Heart right ventricle (tissue), 16 donors: ENCODE results near the gene PASK. TPM values are rescaled to one million over a fixed set of nuclear protein-coding genes. Genes with fewer than 3 reads are reported as not detected.

Experiments
- ATAC-seq, 8 donors: fragments of 200-7000 bp; cut with Tn5 transposase; one replicate each; pipeline ENCODE4 v1.9.1; 2020; ENCODE audit warnings: mild to moderate bottlenecking in 8 of 8, moderate library complexity in 8 of 8, moderate number of reproducible peaks in 1 of 8
- DNase-seq, 2 donors: peaks; one replicate each; pipeline ENCODE4 v3.0.0-alpha.2; 2020
- H3K27ac ChIP-seq, 10 donors: fragments of 200-600 bp; sonication (generic) in 2 of 10; one replicate each; pipeline versions ENCODE4 v1.5.0 to v1.8.0; 2020 to 2022; ENCODE audit warnings: mild to moderate bottlenecking in 3 of 10
- H3K27me3 ChIP-seq, 7 donors: fragments of 200-600 bp; one replicate each; pipeline ENCODE4 v1.8.0; 2021 to 2022; ENCODE audit warnings: mild to moderate bottlenecking in 2 of 7
- H3K36me3 ChIP-seq, 9 donors: fragments of 200-600 bp; sonication (generic) in 1 of 9; one replicate each; pipeline versions ENCODE4 v1.5.0 to v1.8.0; 2020 to 2022; ENCODE audit warnings: mild to moderate bottlenecking in 2 of 9
- H3K4me1 ChIP-seq, 9 donors: fragments of 200-600 bp; sonication (generic) in 1 of 9; one replicate each; pipeline versions ENCODE4 v1.5.0 to v1.8.0; 2020 to 2022; ENCODE audit warnings: mild to moderate bottlenecking in 4 of 9
- H3K4me3 ChIP-seq, 10 donors: fragments of 200-600 bp; sonication (generic) in 2 of 10; one replicate each; pipeline versions ENCODE4 v1.5.0 to v1.8.0; 2020 to 2022; ENCODE audit warnings: mild to moderate bottlenecking in 7 of 10, moderate library complexity in 2 of 10
- H3K9me3 ChIP-seq, 11 donors: fragments of 200-600 bp in 10 of 11; sonication (generic) in 2 of 11; one replicate each; pipeline versions ENCODE4 v1.5.0 to v1.8.0; 2013 to 2022; ENCODE audit warnings: mild to moderate bottlenecking in 2 of 11, control low read depth in 1 of 11, moderate library complexity in 1 of 11
- WGBS, 2 donors: extraction: QIAGEN DNeasy Blood & Tissue Kit; methylation state at CpG; one replicate each; pipeline ENCODE4 v1.1.7; 2013; ENCODE audit warnings: inconsistent platforms in 1 of 2; 5-methylcytosine and 5-hydroxymethylcytosine counted together
- intact Hi-C, 10 donors: fragments of 100-400 bp; cut with DNase I; formaldehyde crosslinking; loops; one replicate each; pipeline versions ENCODE4 v1.11.1 to v1.14.2; 2022
- polyA plus RNA-seq, 2 donors: library from polyadenylated mRNA; stranded (reverse); fragments of 200-250 nt; gene quantifications; one replicate each; pipeline ENCODE4 v1.2.3, GENCODE V29; 2013
- total RNA-seq, 10 donors: library from RNA; stranded (reverse); fragmentation: NEBNext Ultra II Directional in 3 of 10; extraction: Animal tissue kit (Norgen Biotek cat#: 25700) in 3 of 10; gene quantifications; one replicate each; pipeline versions ENCODE4 v1.2.1 to v1.2.4, GENCODE V29; 2021 to 2023
- TF ChIP-seq, protein P1 (sequence below), 9 donors: fragments of 200-600 bp; sonication (generic) in 2 of 9; IDR thresholded peaks; one replicate each; pipeline versions ENCODE4 v1.5.0 to v1.8.0; 2021 to 2022; ENCODE audit warnings: antibody characterized with exemption in 9 of 9, mild to moderate bottlenecking in 5 of 9, moderate library complexity in 1 of 9
- donor health status: Arrhythmogenic right ventricular cardiomyopathy.
- donor health status: ischemic (EF 13 %, LVEDD 7.1; RV severe dilation, severe dysfunction).
- donor health status: healthy with polysubstance abuse.
- donor health status: DM: no; HTN: yes; CAD: no.
- donor health status: DM: no; HTN: no; CAD: no.
- donor health status: ischemic (EF 25% LVEDD 6.9; RV normal size, moderate dysfunction).
- donor health status: ischemic (EF 25% LVEDD 5.7; RV mildly dilated, moderate dysfunction).
- donor health status: healthy.
- donor health status: DM: yes; HTN: yes; CAD: no.
- donor health status: Ischemic cardiomyopathy.
- donor health status: ischemic (EF 35%, LVEDD 5.7; RV mildly dilated, moderate dysfunction).
- donor health status: nonischemic (EF 11% LVEDD 7.7; RV severe dilation, severe dysfunction).
- donor health status: DM: yes; HTN: yes; CAD: no.
- donor health status: PGD.
- donor health status: ischemic (EF 29% LVEDD 5.4; RV normal size, mild dysfunction).
- donor health status: nonischemic (EF 23%, LVEDD 6.1; RV moderate dilation, normal function).

The PASK gene
- total and polyA plus RNA-seq, 12 donors, result 0.93 to 4.5 (median 1.5) TPM

DNA sequence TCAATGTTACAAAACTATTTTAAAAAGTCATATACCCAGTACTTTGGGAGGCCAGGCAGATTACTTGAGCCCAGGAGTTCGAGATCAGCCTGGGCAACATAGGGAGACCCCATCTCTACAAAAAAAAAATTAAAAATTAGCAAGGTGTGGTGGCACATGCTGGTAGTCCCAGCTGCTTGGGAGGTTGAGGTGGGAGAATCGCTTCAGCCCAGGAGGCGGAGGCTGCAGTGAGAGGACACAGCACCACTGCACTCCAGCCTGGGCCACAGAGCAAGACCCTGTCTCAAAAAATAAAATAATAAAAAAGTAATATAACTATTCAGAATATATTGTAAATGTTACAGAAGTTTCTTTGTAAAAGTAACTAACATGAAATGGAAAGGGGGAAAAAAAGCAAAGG is 1.9 kb downstream of the PASK start:
- ATAC-seq, result no peak
- TF ChIP-seq, protein P1, sequence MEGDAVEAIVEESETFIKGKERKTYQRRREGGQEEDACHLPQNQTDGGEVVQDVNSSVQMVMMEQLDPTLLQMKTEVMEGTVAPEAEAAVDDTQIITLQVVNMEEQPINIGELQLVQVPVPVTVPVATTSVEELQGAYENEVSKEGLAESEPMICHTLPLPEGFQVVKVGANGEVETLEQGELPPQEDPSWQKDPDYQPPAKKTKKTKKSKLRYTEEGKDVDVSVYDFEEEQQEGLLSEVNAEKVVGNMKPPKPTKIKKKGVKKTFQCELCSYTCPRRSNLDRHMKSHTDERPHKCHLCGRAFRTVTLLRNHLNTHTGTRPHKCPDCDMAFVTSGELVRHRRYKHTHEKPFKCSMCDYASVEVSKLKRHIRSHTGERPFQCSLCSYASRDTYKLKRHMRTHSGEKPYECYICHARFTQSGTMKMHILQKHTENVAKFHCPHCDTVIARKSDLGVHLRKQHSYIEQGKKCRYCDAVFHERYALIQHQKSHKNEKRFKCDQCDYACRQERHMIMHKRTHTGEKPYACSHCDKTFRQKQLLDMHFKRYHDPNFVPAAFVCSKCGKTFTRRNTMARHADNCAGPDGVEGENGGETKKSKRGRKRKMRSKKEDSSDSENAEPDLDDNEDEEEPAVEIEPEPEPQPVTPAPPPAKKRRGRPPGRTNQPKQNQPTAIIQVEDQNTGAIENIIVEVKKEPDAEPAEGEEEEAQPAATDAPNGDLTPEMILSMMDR (IDR thresholded peaks at IDR 0.05), result no peak
- Histone ChIP-seq H3K4me1 (peaks cover 2 to 24% (median 20%) of the 10 kb centered on the region in 9 donors), H3K27ac (no peak overlapping the region), H3K36me3 (peaks cover 0 to 2% (median 0%) of the 10 kb centered on the region in 9 donors), H3K27me3 (no peaks in the 10 kb centered on the region), H3K4me3 (no peak overlapping the region), H3K9me3 (no peaks in the 10 kb centered on the region)
- 98 to 99% methylated on average over 3 of the region's 3 CpGs for WGBS, 2 donors
- intact Hi-C loops, result no loop called here
- no peak for DNase-seq

DNA sequence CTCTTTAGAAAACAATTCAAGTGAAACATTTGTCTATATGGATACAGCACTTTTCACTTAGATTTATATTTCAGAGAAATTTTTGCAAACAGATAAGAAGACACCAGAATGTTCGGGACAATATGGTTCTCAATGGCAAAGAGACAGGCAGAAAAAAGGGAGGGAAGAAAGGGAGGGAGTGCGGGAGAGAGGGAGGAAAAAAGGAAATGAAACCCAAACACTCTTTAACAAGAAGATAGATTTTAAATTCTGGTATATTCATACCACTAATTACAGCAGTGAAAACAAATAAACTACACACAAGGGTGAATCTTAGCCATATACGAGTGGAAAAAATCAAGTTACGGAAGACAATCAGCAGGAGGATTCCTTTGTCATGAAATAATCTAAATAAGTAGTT is 3.0 kb downstream of the PASK start:
- TF ChIP-seq, protein P1 (IDR thresholded peaks at IDR 0.05), result no peak
- Histone ChIP-seq H3K4me1 (peaks cover 2 to 15% (median 13%) of the 10 kb centered on the region in 9 donors), H3K9me3 (no peaks in the 10 kb centered on the region), H3K27ac (no peak overlapping the region), H3K36me3 (peaks cover 0 to 4% (median 0%) of the 10 kb centered on the region in 9 donors), H3K4me3 (no peak overlapping the region), H3K27me3 (no peaks in the 10 kb centered on the region)
- 78 to 85% methylated on average over 4 of the region's 4 CpGs for WGBS, 2 donors
- intact Hi-C loops, result no loop called here
- DNase-seq, result no peak
- ATAC-seq, result no peak

DNA sequence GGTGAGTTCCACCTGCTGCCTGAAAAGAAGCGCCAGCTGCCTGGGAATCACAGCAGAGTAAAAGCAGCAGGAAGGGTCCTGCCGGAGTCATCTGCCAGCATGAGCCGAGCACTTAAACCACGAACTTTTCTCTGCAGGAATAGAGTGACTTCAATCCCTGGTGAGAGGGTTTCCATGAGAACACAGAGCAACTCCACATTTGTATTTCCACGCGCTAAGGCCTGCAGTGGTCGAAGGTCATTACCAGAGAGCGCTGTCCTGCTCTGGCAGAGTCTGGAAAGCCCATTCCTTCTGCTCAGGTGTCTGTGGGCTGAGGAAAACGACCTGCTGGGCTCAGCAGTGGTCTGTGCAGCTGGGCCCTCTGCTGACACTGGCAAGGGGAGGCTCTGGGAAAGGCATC is 6.7 kb downstream of the PASK start:
- H3K27ac ChIP-seq, result no peak overlapping the region
- H3K4me1 ChIP-seq, result no peaks in the 10 kb centered on the region
- ATAC-seq (no peak), DNase-seq (no peak)
- TF ChIP-seq, protein P1 (IDR thresholded peaks at IDR 0.05), result no peak
- no peaks in the 10 kb centered on the region for H3K27me3 ChIP-seq
- 90 to 94% methylated on average over 9 of the region's 9 CpGs for WGBS, 2 donors
- no peak overlapping the region for H3K4me3 ChIP-seq
- peaks cover 0 to 20% (median 0%) of the 10 kb centered on the region in 9 donors for H3K36me3 ChIP-seq
- intact Hi-C loops, result no loop called here
- no peaks in the 10 kb centered on the region for H3K9me3 ChIP-seq

DNA sequence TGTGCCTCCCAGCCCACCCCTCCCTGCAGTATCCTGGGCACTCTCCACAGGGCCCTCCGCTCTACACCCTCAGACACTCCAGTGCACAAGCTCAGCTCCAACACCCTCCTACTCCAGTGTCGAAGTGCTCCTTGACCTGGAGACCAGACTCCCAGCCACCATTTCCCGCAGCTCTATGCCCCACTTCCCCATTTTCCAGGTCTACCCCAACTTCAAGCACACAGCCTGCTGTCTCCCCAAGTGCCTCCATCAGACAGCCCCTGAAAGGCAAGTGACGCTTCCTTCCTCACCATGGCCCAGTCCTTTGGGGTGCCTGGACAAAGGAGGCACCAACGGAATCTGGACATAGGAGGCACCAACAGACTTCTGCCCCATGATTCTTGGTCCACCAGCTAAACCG is 7.2 kb downstream of the PASK start:
- TF ChIP-seq, protein P1 (IDR thresholded peaks at IDR 0.05), result no peak
- no peak for DNase-seq

More for the DNA sequence above, 7.2 kb downstream of the PASK start:
- 95 to 97% methylated on average over 6 of the region's 6 CpGs for WGBS, 2 donors
- Histone ChIP-seq H3K4me1 (no peaks in the 10 kb centered on the region), H3K27ac (no peak overlapping the region), H3K27me3 (no peaks in the 10 kb centered on the region), H3K4me3 (no peak overlapping the region), H3K9me3 (no peaks in the 10 kb centered on the region), H3K36me3 (peaks cover 0 to 22% (median 0%) of the 10 kb centered on the region in 9 donors)
- ATAC-seq, result no peak
- intact Hi-C loops, result no loop called here
